Rectal smooth muscle tissue (tissue), 1 donor: Measurements from ENCODE around the gene SPATA16.

Source experiments
- H3K27ac ChIP-seq: one replicate; pipeline ENCODE4 v1.7.0; 2013; ENCODE audit warnings: low read depth, low read length, inconsistent platforms
- H3K27me3 ChIP-seq: one replicate; pipeline ENCODE4 v1.7.0; 2013; ENCODE audit warnings: low read length; ENCODE audit not compliant: control insufficient read depth, insufficient read depth
- H3K36me3 ChIP-seq: one replicate; pipeline ENCODE4 v1.7.0; 2013; ENCODE audit warnings: low read length; ENCODE audit not compliant: control insufficient read depth, insufficient read depth
- H3K4me1 ChIP-seq: one replicate; pipeline ENCODE4 v1.7.0; 2013; ENCODE audit warnings: low read length; ENCODE audit not compliant: control insufficient read depth, insufficient read depth
- H3K4me3 ChIP-seq: one replicate; pipeline ENCODE4 v1.7.0; 2013; ENCODE audit warnings: low read length
- H3K9ac ChIP-seq: one replicate; pipeline ENCODE4 v1.7.0; 2013; ENCODE audit warnings: low read length

Gene SPATA16

GRCh38 chr3:173098959-173099358 is 42.1 kb downstream of the SPATA16 start:
- Histone ChIP-seq H3K27me3 (no peaks in the 10 kb centered on the region), H3K9ac (no peak overlapping the region), H3K36me3 (no peaks in the 10 kb centered on the region), H3K27ac (no peak overlapping the region), H3K4me3 (no peak overlapping the region), H3K4me1 (no peaks in the 10 kb centered on the region)

- Histone ChIP-seq H3K4me3 (no peak overlapping the region), H3K9ac (no peak overlapping the region), H3K27me3 (no peaks in the 10 kb centered on the region), H3K4me1 (no peaks in the 10 kb centered on the region), H3K27ac (no peak overlapping the region), H3K36me3 (no peaks in the 10 kb centered on the region)
Measured at GRCh38 chr3:173096994-173097785, 43.8 kb downstream of the SPATA16 start.

GRCh38 chr3:173096140-173096539 is 44.9 kb downstream of the SPATA16 start:
- no peaks in the 10 kb centered on the region for H3K4me1 ChIP-seq
- no peak overlapping the region for H3K4me3 ChIP-seq
- H3K27me3 ChIP-seq: no peaks in the 10 kb centered on the region
- H3K36me3 ChIP-seq: no peaks in the 10 kb centered on the region
- H3K9ac ChIP-seq: no peak overlapping the region
- no peak overlapping the region for H3K27ac ChIP-seq

GRCh38 chr3:173092038-173092437 is 49.0 kb downstream of the SPATA16 start:
- no peak overlapping the region for H3K9ac ChIP-seq

GRCh38 chr3:173090492-173090891 is 50.5 kb downstream of the SPATA16 start:
- Histone ChIP-seq H3K27me3 (no peaks in the 10 kb centered on the region), H3K4me3 (no peak overlapping the region), H3K9ac (no peak overlapping the region), H3K4me1 (no peaks in the 10 kb centered on the region), H3K36me3 (no peaks in the 10 kb centered on the region), H3K27ac (no peak overlapping the region)

More at GRCh38 chr3:173092038-173092437, 49.0 kb downstream of the SPATA16 start:
- Histone ChIP-seq H3K4me1 (no peaks in the 10 kb centered on the region), H3K27me3 (no peaks in the 10 kb centered on the region), H3K4me3 (no peak overlapping the region), H3K36me3 (no peaks in the 10 kb centered on the region), H3K27ac (no peak overlapping the region)

GRCh38 chr3:173089283-173089682 is 51.8 kb downstream of the SPATA16 start:
- no peaks in the 10 kb centered on the region for H3K4me1 ChIP-seq
- no peak overlapping the region for H3K9ac ChIP-seq
- no peak overlapping the region for H3K4me3 ChIP-seq
- H3K36me3 ChIP-seq: no peaks in the 10 kb centered on the region
- H3K27me3 ChIP-seq: no peaks in the 10 kb centered on the region
- H3K27ac ChIP-seq: no peak overlapping the region

- no peaks in the 10 kb centered on the region for H3K4me1 ChIP-seq
- H3K4me3 ChIP-seq: no peak overlapping the region
- no peak overlapping the region for H3K9ac ChIP-seq
- H3K36me3 ChIP-seq: no peaks in the 10 kb centered on the region
- H3K27me3 ChIP-seq: no peaks in the 10 kb centered on the region
- H3K27ac ChIP-seq: no peak overlapping the region
Measured at GRCh38 chr3:173078525-173078924, 62.5 kb downstream of the SPATA16 start.

GRCh38 chr3:173066044-173067004 is 74.7 kb downstream of the SPATA16 start:
- Histone ChIP-seq H3K4me1 (no peaks in the 10 kb centered on the region), H3K9ac (no peak overlapping the region), H3K4me3 (no peak overlapping the region), H3K36me3 (no peaks in the 10 kb centered on the region), H3K27ac (no peak overlapping the region), H3K27me3 (no peaks in the 10 kb centered on the region)

GRCh38 chr3:173065543-173065981 is 75.5 kb downstream of the SPATA16 start:
- H3K4me1 ChIP-seq: no peaks in the 10 kb centered on the region
- no peaks in the 10 kb centered on the region for H3K36me3 ChIP-seq
- H3K9ac ChIP-seq: no peak overlapping the region
- H3K27me3 ChIP-seq: no peaks in the 10 kb centered on the region
- no peak overlapping the region for H3K27ac ChIP-seq
- no peak overlapping the region for H3K4me3 ChIP-seq

GRCh38 chr3:173064631-173065030 is 76.4 kb downstream of the SPATA16 start:
- Histone ChIP-seq H3K4me3 (no peak overlapping the region), H3K27me3 (no peaks in the 10 kb centered on the region), H3K4me1 (no peaks in the 10 kb centered on the region), H3K36me3 (no peaks in the 10 kb centered on the region), H3K27ac (no peak overlapping the region), H3K9ac (no peak overlapping the region)

GRCh38 chr3:173058229-173058628 is 82.8 kb downstream of the SPATA16 start:
- Histone ChIP-seq H3K4me3 (no peak overlapping the region), H3K27me3 (no peaks in the 10 kb centered on the region), H3K9ac (no peak overlapping the region), H3K36me3 (no peaks in the 10 kb centered on the region), H3K27ac (no peak overlapping the region), H3K4me1 (no peaks in the 10 kb centered on the region)

- no peaks in the 10 kb centered on the region for H3K36me3 ChIP-seq
- no peaks in the 10 kb centered on the region for H3K27me3 ChIP-seq
- no peak overlapping the region for H3K27ac ChIP-seq
- H3K9ac ChIP-seq: no peak overlapping the region
- no peaks in the 10 kb centered on the region for H3K4me1 ChIP-seq
- H3K4me3 ChIP-seq: no peak overlapping the region
Measured at GRCh38 chr3:173055228-173055933, 85.7 kb downstream of the SPATA16 start.
